Measurements from ENCODE around the gene HOXB3. TPM values are rescaled to one million over a fixed set of nuclear protein-coding genes. Genes with fewer than 3 reads are reported as not detected.

Gene HOXB3
- total and polyA plus RNA-seq, 12 donors = 2.3 to 28.8 (median 8.8) TPM

- Histone ChIP-seq H3K4me3 (no peak overlapping the region), H3K27me3 (no peaks in the 10 kb centered on the region), H3K9me3 (replicated peaks in 1 of 3) (no peaks in the 10 kb centered on the region), H3K27ac (no peak overlapping the region), H3K4me1 (replicated peaks in 1 of 2) (peaks cover 3 to 26% of the 10 kb centered on the region in 2 donors), H3K36me3 (replicated peaks in 1 of 2) (no peaks in the 10 kb centered on the region)
- 87 to 94% (median 91%) methylated on average over 9 of the region's 9 CpGs for WGBS, 4 donors
- TF ChIP-seq POLR2A (IDR thresholded peaks at IDR 0.05) = no peak
- no peak for TF ChIP-seq CTCF (IDR thresholded peaks at IDR 0.05)
- DNase-seq = no peak
- intact Hi-C loops (cut with DNase I) = no loop called here
Observed at GRCh38 chr17:48606892-48607614, 17.0 kb upstream of the HOXB3 start.

- H3K36me3 ChIP-seq (replicated peaks in 1 of 2) = no peaks in the 10 kb centered on the region
- no peaks in the 10 kb centered on the region for H3K9me3 ChIP-seq (replicated peaks in 1 of 3)
- no peak overlapping the region for H3K27ac ChIP-seq
- no peaks in the 10 kb centered on the region for H3K27me3 ChIP-seq
- WGBS, 4 donors = 77 to 85% (median 82%) methylated on average over 41 of the region's 41 CpGs
- no peak overlapping the region for H3K4me3 ChIP-seq
- intact Hi-C loops (cut with DNase I) = no loop called here
- H3K4me1 ChIP-seq (replicated peaks in 1 of 2) = peaks cover 3 to 24% of the 10 kb centered on the region in 2 donors
- DNase-seq = no peak
- no peak for TF ChIP-seq POLR2A (IDR thresholded peaks at IDR 0.05)
- TF ChIP-seq CTCF (IDR thresholded peaks at IDR 0.05) = no peak
Observed at GRCh38 chr17:48605991-48606891, 16.2 kb upstream of the HOXB3 start.

GRCh38 chr17:48605409-48605919, 15.4 kb upstream of the HOXB3 start:
- Histone ChIP-seq H3K4me3 (peak overlapping the region in 1 of 4 donors; percentile 70), H3K9me3 (replicated peaks in 1 of 3) (no peaks in the 10 kb centered on the region), H3K4me1 (replicated peaks in 1 of 2) (peaks cover 3 to 24% of the 10 kb centered on the region in 2 donors), H3K27me3 (no peaks in the 10 kb centered on the region), H3K27ac (peak overlapping the region in 3 of 5 donors; percentile 38 to 87 (median 70)), H3K36me3 (replicated peaks in 1 of 2) (no peaks in the 10 kb centered on the region)
- no peak for DNase-seq
- WGBS, 4 donors = 52 to 84% (median 62%) methylated on average over 9 to 10 of the region's 10 CpGs
- TF ChIP-seq CTCF (IDR thresholded peaks at IDR 0.05) = no peak
- intact Hi-C loops (cut with DNase I) = no loop called here

GRCh38 chr17:48604770-48605329, 14.8 kb upstream of the HOXB3 start, which contains the start of gene HOXB6:
Gene HOXB6, minus strand, starts transcription at chr17:48604986. Its CDS starts 6,836 bp downstream, at chr17:48598150.
- peak in 5 of 7 donors; percentile 52 to 82 (median 72) for DNase-seq
- peak within 1 kb of the TSS; percentile 21 to 87 (median 55) for H3K27ac ChIP-seq
- no peaks in the 10 kb centered on the region for H3K9me3 ChIP-seq (replicated peaks in 1 of 3)
- 9 to 30% (median 16%) methylated on average over 16 of the region's 16 CpGs for WGBS, 4 donors
- no peaks in the 10 kb centered on the region for H3K27me3 ChIP-seq
- intact Hi-C loops (cut with DNase I) = no loop called here
- TF ChIP-seq POLR2A (IDR thresholded peaks at IDR 0.05) (peak; percentile 36 to 79), CTCF (IDR thresholded peaks at IDR 0.05) (peak in 2 of 6 experiments; percentile 27 to 28)
- no peaks in the 10 kb centered on the region for H3K36me3 ChIP-seq (replicated peaks in 1 of 2)
- H3K4me1 ChIP-seq (replicated peaks in 1 of 2) = peaks cover 2 to 24% of the 10 kb centered on the region in 2 donors
- peak within 1 kb of the TSS in 3 of 4 donors; percentile 1 to 70 (median 11) for H3K4me3 ChIP-seq
